HG03039 (cell line): Measurements from ENCODE around the gene SREK1.
"Not testable (repeated sequence)": the region's sequence is repeated elsewhere in the genome, so short reads cannot be mapped to it uniquely, and the experiment has no call there.

Source experiments
- ATAC-seq: cut with Tn5 transposase; IDR thresholded peaks from one replicate; pipeline ENCODE4 v1.9.1; 2021; ENCODE audit warnings: mild to moderate bottlenecking, moderate library complexity; ENCODE audit not compliant: unreplicated experiment

The SREK1 gene

GRCh38 chr5:66209794-66210193 lies 65.7 kb downstream of the SREK1 start:
- ATAC-seq, result no peak

- ATAC-seq, result no peak
Observed at GRCh38 chr5:66213533-66213932, 69.4 kb downstream of the SREK1 start.

GRCh38 chr5:66222455-66222854 lies 78.4 kb downstream of the SREK1 start:
- no peak for ATAC-seq

GRCh38 chr5:66222896-66223295 lies 78.8 kb downstream of the SREK1 start:
- ATAC-seq, result not testable (repeated sequence)

GRCh38 chr5:66223637-66224036 lies 79.5 kb downstream of the SREK1 start:
- no peak for ATAC-seq

- ATAC-seq, result no peak
Observed at GRCh38 chr5:66224274-66224673, 80.2 kb downstream of the SREK1 start.

- ATAC-seq, result no peak
Observed at GRCh38 chr5:66224773-66225553, 80.9 kb downstream of the SREK1 start.

GRCh38 chr5:66230551-66230950 lies 86.5 kb downstream of the SREK1 start:
- no peak for ATAC-seq

GRCh38 chr5:66231508-66231907 lies 87.4 kb downstream of the SREK1 start:
- ATAC-seq, result no peak

- no peak for ATAC-seq
Observed at GRCh38 chr5:66232275-66232674, 88.2 kb downstream of the SREK1 start.

GRCh38 chr5:66232706-66233445 lies 88.8 kb downstream of the SREK1 start:
- ATAC-seq, result no peak
